SK-N-SH treated with all-trans-retinoic acid at 6 μM for 48 hours (cell line): ENCODE data around the gene DNAL1.

Experiments
- ATAC-seq: fragments of 200-7000 bp; cut with Tn5 transposase; 3 replicates; pipeline ENCODE4 v1.9.1; 2020; ENCODE audit warnings: mild to moderate bottlenecking, moderate library complexity
- ARNTL ChIP-seq: fragments of 450-650 bp; formaldehyde crosslinking; IDR thresholded peaks from 2 replicates; pipeline ENCODE4 v1.5.0; 2020; ENCODE audit warnings: low read depth, mild to moderate bottlenecking, moderate library complexity, borderline replicate concordance
- BACH2 ChIP-seq: fragments of 250-450 bp; sonication (Bioruptor Pico); IDR thresholded peaks from 2 replicates; pipeline ENCODE4 v1.9.0; 2021; ENCODE audit warnings: mild to moderate bottlenecking, borderline replicate concordance
- CREB5 ChIP-seq: fragments of 250-450 bp; sonication (Bioruptor Pico); IDR thresholded peaks from 2 replicates; pipeline ENCODE4 v1.5.1; 2020; ENCODE audit warnings: low read depth, mild to moderate bottlenecking, moderate library complexity
- ESRRG ChIP-seq: fragments of 250-450 bp; sonication (Bioruptor Pico); IDR thresholded peaks from 2 replicates; pipeline ENCODE4 v1.6.1; 2021; ENCODE audit warnings: mild to moderate bottlenecking
- GLIS3 ChIP-seq: fragments of 250-450 bp; sonication (Bioruptor Pico); IDR thresholded peaks from 2 replicates; pipeline ENCODE4 v1.5.0; 2020; ENCODE audit warnings: mild to moderate bottlenecking, moderate library complexity
- ISL1 ChIP-seq: fragments of 250-450 bp; sonication (Bioruptor Pico); IDR thresholded peaks from 2 replicates; pipeline ENCODE4 v2.1.2; 2022; ENCODE audit warnings: mild to moderate bottlenecking, moderate library complexity
- OSR1 ChIP-seq: fragments of 250-450 bp; sonication (Bioruptor Pico); IDR thresholded peaks from 2 replicates; pipeline ENCODE4 v1.8.0; 2022; ENCODE audit warnings: moderate library complexity, mild to moderate bottlenecking, inconsistent platforms
- PPARA ChIP-seq: fragments of 250-450 bp; sonication (Bioruptor Pico); IDR thresholded peaks from 2 replicates; pipeline ENCODE4 v1.5.0; 2020; ENCODE audit warnings: mild to moderate bottlenecking, borderline replicate concordance
- RARB ChIP-seq: fragments of 250-450 bp; sonication (Bioruptor Pico); IDR thresholded peaks from 2 replicates; pipeline ENCODE4 v1.8.0; 2021; ENCODE audit warnings: mild to moderate bottlenecking, moderate library complexity
- SNAI2 ChIP-seq: fragments of 250-450 bp; sonication (Bioruptor Pico); IDR thresholded peaks from 2 replicates; pipeline ENCODE4 v1.5.0; 2020; ENCODE audit warnings: mild to moderate bottlenecking, moderate library complexity
- TCF4 ChIP-seq: fragments of 250-450 bp; sonication (Bioruptor Pico); IDR thresholded peaks from 2 replicates; pipeline ENCODE4 v1.8.0; 2021; ENCODE audit warnings: mild to moderate bottlenecking, moderate library complexity, borderline replicate concordance
- ZC3H10 ChIP-seq: fragments of 250-450 bp; sonication (Bioruptor Pico); IDR thresholded peaks from 2 replicates; pipeline ENCODE4 v1.5.1; 2021; ENCODE audit warnings: mild to moderate bottlenecking, moderate library complexity
- ZFP3 ChIP-seq: fragments of 250-450 bp; sonication (Bioruptor Pico); IDR thresholded peaks from 2 replicates; pipeline ENCODE4 v1.5.0; 2020; ENCODE audit warnings: mild to moderate bottlenecking, moderate library complexity
- ZFP30 ChIP-seq: fragments of 450-650 bp; formaldehyde crosslinking; IDR thresholded peaks from 2 replicates; pipeline ENCODE4 v1.5.0; 2022; ENCODE audit warnings: mild to moderate bottlenecking, moderate library complexity
- ZNF565 ChIP-seq: fragments of 450-650 bp; formaldehyde crosslinking; conservative IDR thresholded peaks from 2 replicates; pipeline ENCODE4 v1.5.0; 2020; ENCODE audit warnings: low read depth, mild to moderate bottlenecking, moderate library complexity
- ZNF8 ChIP-seq: fragments of 450-650 bp; formaldehyde crosslinking; IDR thresholded peaks from 2 replicates; pipeline ENCODE4 v1.5.0; 2020; ENCODE audit warnings: mild to moderate bottlenecking, moderate library complexity
- TF ChIP-seq, protein P1 (sequence below): fragments of 250-450 bp; sonication (Bioruptor Pico); IDR thresholded peaks from 2 replicates; pipeline ENCODE4 v1.8.0; 2021; ENCODE audit warnings: low read depth, mild to moderate bottlenecking, moderate library complexity, borderline replicate concordance
- TF ChIP-seq, protein P2 (sequence below): fragments of 250-450 bp; sonication (Bioruptor Pico); IDR thresholded peaks from 2 replicates; pipeline ENCODE4 v1.5.1; 2021; ENCODE audit warnings: mild to moderate bottlenecking, moderate library complexity

The DNAL1 gene

DNA sequence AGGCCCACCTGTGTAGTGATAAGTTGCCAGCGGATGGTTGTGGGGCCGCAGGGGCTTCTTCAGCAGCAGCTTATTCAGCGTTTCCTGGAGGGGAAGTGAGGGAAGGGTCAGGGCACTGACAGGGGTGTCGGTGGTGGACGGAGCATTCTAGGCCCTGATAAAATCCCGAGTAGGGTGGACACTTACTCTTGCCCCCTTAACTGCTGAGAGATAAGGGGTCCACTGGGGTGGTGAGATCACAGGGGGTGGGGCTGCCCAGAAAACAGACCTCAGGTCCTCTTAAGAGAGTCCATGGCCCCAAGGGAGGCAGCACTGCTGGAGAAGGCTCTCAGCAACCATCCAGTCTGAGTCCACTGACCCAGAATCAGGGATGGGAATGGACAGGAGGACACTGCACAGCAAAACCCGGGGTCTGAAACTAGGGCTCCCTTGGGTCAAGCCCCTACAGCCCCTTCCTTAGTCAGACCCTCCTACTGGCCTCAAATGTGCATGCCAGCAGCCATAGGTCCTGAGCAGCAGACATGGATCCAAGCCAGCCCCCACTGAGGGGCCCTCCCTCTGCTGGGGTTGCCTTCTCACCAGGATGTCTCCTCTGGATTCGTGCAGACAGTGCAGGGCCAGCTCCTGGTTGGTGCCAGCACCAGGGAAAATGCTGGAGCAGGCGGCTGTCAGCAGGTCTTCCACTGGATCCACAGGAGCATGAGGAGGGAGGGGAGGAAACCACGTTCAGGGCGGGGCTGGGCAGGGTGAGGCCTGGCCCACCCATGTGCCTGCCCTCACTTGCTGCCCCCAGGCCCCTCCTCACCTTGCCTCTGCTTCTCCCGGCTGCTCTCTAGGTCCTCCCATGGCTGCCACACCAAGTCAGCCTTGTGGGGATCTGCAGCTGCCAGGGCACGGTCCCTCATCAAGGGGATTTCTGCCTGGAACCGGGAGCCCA is 81.5 kb downstream of the DNAL1 start:
- TF ChIP-seq ESRRG (CRISPR knock-in tag): no peak
- TF ChIP-seq PPARA: no peak
- TF ChIP-seq ZNF565 (CRISPR knock-in tag): no peak
- no peak for TF ChIP-seq ZC3H10 (CRISPR knock-in tag)
- no peak for TF ChIP-seq ISL1
- TF ChIP-seq TCF4: no peak
- ATAC-seq: no peak

- no peak for ATAC-seq
These were observed 82.4 kb downstream of the DNAL1 start for GRCh38 chr14:73727166-73727565.

DNA sequence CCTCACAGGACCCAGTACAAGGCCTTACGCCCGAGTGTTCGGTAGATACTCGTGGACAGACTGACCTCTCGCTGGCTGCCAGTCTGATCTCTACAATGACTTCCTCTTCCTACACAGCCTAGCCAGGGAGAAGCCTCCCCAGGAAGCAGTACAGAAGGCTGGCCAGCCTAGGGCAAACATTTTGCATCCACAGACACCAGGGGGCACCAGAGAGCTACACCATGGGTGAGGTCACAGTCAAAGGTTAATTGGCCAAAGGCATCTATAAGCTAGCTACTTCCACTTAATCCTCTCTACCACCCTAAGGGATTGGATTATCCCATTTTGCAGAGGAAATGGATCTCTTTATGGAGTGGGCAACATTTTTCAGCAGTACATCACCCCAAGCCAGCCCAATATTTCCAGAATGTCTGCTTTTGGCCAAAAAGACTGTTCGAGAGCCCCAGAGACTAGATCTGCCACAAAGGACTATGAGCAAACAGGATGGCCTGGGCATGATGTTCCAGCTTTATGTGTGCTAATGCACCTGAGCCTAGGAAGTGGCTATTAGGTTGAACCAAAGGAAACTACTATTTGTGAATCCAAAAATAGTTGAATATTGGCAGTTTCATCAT is 84.0 kb downstream of the DNAL1 start:
- TF ChIP-seq ARNTL (CRISPR knock-in tag) (no peak), RARB (CRISPR knock-in tag) (no peak), ISL1 (no peak)
- peak; percentile 78 for ATAC-seq

More at GRCh38 chr14:73727166-73727565, 82.4 kb downstream of the DNAL1 start:
- TF ChIP-seq ZC3H10 (CRISPR knock-in tag) (no peak), RARB (CRISPR knock-in tag) (no peak), CREB5 (no peak), SNAI2 (CRISPR knock-in tag) (no peak), ARNTL (CRISPR knock-in tag) (no peak), BACH2 (no peak), ZFP30 (CRISPR knock-in tag) (no peak), ISL1 (no peak), ZFP3 (CRISPR knock-in tag) (no peak), GLIS3 (CRISPR knock-in tag) (no peak), ZNF8 (CRISPR knock-in tag) (no peak)

- TF ChIP-seq, protein P1, sequence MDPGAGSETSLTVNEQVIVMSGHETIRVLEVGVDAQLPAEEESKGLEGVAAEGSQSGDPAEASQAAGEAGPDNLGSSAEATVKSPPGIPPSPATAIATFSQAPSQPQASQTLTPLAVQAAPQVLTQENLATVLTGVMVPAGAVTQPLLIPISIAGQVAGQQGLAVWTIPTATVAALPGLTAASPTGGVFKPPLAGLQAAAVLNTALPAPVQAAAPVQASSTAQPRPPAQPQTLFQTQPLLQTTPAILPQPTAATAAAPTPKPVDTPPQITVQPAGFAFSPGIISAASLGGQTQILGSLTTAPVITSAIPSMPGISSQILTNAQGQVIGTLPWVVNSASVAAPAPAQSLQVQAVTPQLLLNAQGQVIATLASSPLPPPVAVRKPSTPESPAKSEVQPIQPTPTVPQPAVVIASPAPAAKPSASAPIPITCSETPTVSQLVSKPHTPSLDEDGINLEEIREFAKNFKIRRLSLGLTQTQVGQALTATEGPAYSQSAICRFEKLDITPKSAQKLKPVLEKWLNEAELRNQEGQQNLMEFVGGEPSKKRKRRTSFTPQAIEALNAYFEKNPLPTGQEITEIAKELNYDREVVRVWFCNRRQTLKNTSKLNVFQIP (CRISPR knock-in tag): no peak
- TF ChIP-seq ISL1 (no peak), TCF4 (no peak), BACH2 (no peak), OSR1 (CRISPR knock-in tag) (no peak)
- TF ChIP-seq, protein P2, sequence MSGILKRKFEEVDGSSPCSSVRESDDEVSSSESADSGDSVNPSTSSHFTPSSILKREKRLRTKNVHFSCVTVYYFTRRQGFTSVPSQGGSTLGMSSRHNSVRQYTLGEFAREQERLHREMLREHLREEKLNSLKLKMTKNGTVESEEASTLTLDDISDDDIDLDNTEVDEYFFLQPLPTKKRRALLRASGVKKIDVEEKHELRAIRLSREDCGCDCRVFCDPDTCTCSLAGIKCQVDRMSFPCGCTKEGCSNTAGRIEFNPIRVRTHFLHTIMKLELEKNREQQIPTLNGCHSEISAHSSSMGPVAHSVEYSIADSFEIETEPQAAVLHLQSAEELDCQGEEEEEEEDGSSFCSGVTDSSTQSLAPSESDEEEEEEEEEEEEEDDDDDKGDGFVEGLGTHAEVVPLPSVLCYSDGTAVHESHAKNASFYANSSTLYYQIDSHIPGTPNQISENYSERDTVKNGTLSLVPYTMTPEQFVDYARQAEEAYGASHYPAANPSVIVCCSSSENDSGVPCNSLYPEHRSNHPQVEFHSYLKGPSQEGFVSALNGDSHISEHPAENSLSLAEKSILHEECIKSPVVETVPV (CRISPR knock-in tag): no peak
- ATAC-seq: no peak
These were observed 84.9 kb downstream of the DNAL1 start for GRCh38 chr14:73729556-73730265.

GRCh38 chr14:73731111-73731510 is 86.3 kb downstream of the DNAL1 start:
- ATAC-seq: no peak
- TF ChIP-seq, protein P2 (CRISPR knock-in tag): no peak
- no peak for TF ChIP-seq GLIS3 (CRISPR knock-in tag)
- TF ChIP-seq, all 23 proteins: peak for 0
